Prostate gland (tissue), 2 donors: ENCODE measurements around the gene BCR.

Source experiments
- POLR2A ChIP-seq: fragments of 450-650 bp; IDR thresholded peaks from one replicate; pipeline ENCODE4 v1.6.1; 2016; ENCODE audit warnings: antibody characterized with exemption, mild to moderate bottlenecking
- POLR2AphosphoS5 ChIP-seq: sonication (generic); formaldehyde crosslinking; IDR thresholded peaks from one replicate; pipeline ENCODE4 v1.6.1; 2017; ENCODE audit warnings: antibody characterized with exemption
- TF ChIP-seq, protein P1 (sequence below), 4 experiments: fragments of 200-600 bp in 2 of 4; fragments of 450-650 bp in 2 of 4; sonication (generic) in 2 of 4; IDR thresholded peaks; 1 replicate in 3 of 4; 2 replicates in 1 of 4; pipeline ENCODE4 v1.5.1; 2016 to 2019; ENCODE audit warnings: antibody characterized with exemption in 4 of 4, mild to moderate bottlenecking in 2 of 4, moderate library complexity in 2 of 4

DNA sequence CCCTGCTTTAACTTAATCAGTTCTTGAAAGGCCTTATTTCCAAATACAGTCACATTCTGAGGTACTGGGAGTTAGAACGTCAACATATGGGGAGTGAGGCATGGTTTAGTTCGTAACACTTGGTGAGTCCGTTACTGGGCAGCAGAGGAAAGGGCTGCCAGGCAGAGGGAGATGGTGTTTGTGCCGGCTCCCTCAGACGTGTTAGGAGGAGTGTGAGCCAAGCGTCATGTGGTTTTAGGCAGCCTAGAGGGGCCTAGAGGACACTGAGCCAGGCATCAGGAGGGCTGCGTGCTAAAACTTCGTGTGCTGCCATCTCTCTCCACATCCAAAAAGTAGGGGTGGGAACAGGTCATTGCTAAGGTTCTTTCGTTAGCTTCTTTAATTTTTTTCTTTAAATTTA is 10.2 kb downstream of the BCR start:
- TF ChIP-seq POLR2A (no peak), POLR2AphosphoS5 (no peak)
- TF ChIP-seq, protein P1, sequence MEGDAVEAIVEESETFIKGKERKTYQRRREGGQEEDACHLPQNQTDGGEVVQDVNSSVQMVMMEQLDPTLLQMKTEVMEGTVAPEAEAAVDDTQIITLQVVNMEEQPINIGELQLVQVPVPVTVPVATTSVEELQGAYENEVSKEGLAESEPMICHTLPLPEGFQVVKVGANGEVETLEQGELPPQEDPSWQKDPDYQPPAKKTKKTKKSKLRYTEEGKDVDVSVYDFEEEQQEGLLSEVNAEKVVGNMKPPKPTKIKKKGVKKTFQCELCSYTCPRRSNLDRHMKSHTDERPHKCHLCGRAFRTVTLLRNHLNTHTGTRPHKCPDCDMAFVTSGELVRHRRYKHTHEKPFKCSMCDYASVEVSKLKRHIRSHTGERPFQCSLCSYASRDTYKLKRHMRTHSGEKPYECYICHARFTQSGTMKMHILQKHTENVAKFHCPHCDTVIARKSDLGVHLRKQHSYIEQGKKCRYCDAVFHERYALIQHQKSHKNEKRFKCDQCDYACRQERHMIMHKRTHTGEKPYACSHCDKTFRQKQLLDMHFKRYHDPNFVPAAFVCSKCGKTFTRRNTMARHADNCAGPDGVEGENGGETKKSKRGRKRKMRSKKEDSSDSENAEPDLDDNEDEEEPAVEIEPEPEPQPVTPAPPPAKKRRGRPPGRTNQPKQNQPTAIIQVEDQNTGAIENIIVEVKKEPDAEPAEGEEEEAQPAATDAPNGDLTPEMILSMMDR (IDR thresholded peaks at IDR 0.05): no peak
